ENCODE data around the gene ASB2. TPM values are rescaled to one million over a fixed set of nuclear protein-coding genes. Genes with fewer than 3 reads are reported as not detected.

ASB2 gene
- total and polyA plus RNA-seq, 2 of the 13 experiments (the other 11 are each of a cell fraction or from before 2014, with no cell fraction given): 0.82 to 4.1 TPM

DNA sequence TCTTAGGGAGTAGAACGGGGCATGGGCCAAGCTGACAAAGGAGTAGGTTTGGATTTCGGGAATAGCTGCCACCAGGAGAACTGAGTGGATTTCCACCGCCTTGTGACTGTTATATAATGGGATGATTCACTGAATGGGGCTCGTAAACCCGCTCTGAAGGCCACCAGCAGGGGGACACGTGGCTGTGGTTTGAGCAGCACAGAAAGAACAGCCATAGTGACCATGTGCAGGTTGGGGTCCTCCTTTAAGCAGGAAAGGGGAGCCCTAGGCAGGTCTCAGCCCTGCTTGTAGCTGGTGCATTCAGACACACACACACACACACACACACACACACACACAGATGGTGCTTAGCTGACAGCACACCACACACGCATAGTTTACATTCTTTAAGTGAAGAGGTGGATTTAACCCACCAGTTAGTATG lies 8.6 kb upstream of the ASB2 start (continued):
- TF ChIP-seq, protein P1, sequence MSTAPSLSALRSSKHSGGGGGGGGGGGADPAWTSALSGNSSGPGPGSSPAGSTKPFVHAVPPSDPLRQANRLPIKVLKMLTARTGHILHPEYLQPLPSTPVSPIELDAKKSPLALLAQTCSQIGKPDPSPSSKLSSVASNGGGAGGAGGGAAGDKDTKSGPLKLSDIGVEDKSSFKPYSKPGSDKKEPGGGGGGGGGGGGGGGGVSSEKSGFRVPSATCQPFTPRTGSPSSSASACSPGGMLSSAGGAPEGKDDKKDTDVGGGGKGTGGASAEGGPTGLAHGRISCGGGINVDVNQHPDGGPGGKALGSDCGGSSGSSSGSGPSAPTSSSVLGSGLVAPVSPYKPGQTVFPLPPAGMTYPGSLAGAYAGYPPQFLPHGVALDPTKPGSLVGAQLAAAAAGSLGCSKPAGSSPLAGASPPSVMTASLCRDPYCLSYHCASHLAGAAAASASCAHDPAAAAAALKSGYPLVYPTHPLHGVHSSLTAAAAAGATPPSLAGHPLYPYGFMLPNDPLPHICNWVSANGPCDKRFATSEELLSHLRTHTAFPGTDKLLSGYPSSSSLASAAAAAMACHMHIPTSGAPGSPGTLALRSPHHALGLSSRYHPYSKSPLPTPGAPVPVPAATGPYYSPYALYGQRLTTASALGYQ (CRISPR knock-in tag; IDR thresholded peaks at IDR 0.05): no peak
- TF ChIP-seq ZNF138 (CRISPR knock-in tag; IDR thresholded peaks at IDR 0.05; ENCODE audit: low read depth) (no peak), CHD4 (IDR thresholded peaks at IDR 0.05; ENCODE audit: borderline replicate concordance, low read length) (no peak), ZFX (CRISPR knock-in tag; IDR thresholded peaks at IDR 0.05; ENCODE audit: low read depth) (peak; percentile 31; the same call in 1 of the 2 replicates), ZNF530 (CRISPR knock-in tag; IDR thresholded peaks at IDR 0.05; ENCODE audit: low read depth) (no peak), FOXC1 (CRISPR knock-in tag; IDR thresholded peaks at IDR 0.05; ENCODE audit: borderline replicate concordance) (0 out of 2 replicates have a peak, but pooled peaks have one; percentile 39), GLI4 (CRISPR knock-in tag; IDR thresholded peaks at IDR 0.05; ENCODE audit: borderline replicate concordance) (0 out of 2 replicates have a peak, but pooled peaks have one; percentile 73), ZNF451 (CRISPR knock-in tag; IDR thresholded peaks at IDR 0.05) (0 out of 2 replicates have a peak, but pooled peaks have one; percentile 36), CCAR2 (optimal IDR thresholded peaks at IDR 0.05; ENCODE audit: low read depth, low read length) (no peak), SRF (IDR thresholded peaks at IDR 0.05; ENCODE audit: low read depth, low read length) (no peak), ZNF431 (CRISPR knock-in tag; IDR thresholded peaks at IDR 0.05; ENCODE audit: borderline replicate concordance, low read depth) (no peak)
- TF ChIP-seq, protein P2, sequence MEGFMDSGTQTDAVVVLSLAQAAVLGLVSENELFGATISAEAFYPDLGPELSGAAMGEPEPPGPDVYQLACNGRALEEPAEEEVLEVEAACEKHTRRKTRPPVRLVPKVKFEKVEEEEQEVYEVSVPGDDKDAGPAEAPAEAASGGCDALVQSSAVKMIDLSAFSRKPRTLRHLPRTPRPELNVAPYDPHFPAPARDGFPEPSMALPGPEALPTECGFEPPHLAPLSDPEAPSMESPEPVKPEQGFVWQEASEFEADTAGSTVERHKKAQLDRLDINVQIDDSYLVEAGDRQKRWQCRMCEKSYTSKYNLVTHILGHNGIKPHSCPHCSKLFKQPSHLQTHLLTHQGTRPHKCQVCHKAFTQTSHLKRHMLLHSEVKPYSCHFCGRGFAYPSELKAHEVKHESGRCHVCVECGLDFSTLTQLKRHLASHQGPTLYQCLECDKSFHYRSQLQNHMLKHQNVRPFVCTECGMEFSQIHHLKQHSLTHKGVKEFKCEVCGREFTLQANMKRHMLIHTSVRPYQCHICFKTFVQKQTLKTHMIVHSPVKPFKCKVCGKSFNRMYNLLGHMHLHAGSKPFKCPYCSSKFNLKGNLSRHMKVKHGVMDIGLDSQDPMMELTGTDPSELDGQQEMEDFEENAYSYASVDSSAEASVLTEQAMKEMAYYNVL (CRISPR knock-in tag; IDR thresholded peaks at IDR 0.05; ENCODE audit: borderline replicate concordance): no peak
- TF ChIP-seq, protein P3, sequence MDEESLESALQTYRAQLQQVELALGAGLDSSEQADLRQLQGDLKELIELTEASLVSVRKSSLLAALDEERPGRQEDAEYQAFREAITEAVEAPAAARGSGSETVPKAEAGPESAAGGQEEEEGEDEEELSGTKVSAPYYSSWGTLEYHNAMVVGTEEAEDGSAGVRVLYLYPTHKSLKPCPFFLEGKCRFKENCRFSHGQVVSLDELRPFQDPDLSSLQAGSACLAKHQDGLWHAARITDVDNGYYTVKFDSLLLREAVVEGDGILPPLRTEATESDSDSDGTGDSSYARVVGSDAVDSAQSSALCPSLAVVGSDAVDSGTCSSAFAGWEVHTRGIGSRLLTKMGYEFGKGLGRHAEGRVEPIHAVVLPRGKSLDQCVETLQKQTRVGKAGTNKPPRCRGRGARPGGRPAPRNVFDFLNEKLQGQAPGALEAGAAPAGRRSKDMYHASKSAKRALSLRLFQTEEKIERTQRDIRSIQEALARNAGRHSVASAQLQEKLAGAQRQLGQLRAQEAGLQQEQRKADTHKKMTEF (CRISPR knock-in tag; IDR thresholded peaks at IDR 0.05): 0 out of 2 replicates have a peak, but pooled peaks have one; percentile 32
- TF ChIP-seq, protein P4, sequence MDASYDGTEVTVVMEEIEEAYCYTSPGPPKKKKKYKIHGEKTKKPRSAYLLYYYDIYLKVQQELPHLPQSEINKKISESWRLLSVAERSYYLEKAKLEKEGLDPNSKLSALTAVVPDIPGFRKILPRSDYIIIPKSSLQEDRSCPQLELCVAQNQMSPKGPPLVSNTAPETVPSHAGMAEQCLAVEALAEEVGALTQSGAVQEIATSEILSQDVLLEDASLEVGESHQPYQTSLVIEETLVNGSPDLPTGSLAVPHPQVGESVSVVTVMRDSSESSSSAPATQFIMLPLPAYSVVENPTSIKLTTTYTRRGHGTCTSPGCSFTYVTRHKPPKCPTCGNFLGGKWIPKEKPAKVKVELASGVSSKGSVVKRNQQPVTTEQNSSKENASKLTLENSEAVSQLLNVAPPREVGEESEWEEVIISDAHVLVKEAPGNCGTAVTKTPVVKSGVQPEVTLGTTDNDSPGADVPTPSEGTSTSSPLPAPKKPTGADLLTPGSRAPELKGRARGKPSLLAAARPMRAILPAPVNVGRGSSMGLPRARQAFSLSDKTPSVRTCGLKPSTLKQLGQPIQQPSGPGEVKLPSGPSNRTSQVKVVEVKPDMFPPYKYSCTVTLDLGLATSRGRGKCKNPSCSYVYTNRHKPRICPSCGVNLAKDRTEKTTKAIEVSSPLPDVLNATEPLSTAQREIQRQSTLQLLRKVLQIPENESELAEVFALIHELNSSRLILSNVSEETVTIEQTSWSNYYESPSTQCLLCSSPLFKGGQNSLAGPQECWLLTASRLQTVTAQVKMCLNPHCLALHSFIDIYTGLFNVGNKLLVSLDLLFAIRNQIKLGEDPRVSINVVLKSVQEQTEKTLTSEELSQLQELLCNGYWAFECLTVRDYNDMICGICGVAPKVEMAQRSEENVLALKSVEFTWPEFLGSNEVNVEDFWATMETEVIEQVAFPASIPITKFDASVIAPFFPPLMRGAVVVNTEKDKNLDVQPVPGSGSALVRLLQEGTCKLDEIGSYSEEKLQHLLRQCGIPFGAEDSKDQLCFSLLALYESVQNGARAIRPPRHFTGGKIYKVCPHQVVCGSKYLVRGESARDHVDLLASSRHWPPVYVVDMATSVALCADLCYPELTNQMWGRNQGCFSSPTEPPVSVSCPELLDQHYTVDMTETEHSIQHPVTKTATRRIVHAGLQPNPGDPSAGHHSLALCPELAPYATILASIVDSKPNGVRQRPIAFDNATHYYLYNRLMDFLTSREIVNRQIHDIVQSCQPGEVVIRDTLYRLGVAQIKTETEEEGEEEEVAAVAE (CRISPR knock-in tag; IDR thresholded peaks at IDR 0.05; ENCODE audit: borderline replicate concordance): no peak
- TF ChIP-seq, protein P5, sequence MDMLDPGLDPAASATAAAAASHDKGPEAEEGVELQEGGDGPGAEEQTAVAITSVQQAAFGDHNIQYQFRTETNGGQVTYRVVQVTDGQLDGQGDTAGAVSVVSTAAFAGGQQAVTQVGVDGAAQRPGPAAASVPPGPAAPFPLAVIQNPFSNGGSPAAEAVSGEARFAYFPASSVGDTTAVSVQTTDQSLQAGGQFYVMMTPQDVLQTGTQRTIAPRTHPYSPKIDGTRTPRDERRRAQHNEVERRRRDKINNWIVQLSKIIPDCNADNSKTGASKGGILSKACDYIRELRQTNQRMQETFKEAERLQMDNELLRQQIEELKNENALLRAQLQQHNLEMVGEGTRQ (IDR thresholded peaks at IDR 0.05; ENCODE audit: low read depth, low read length): no peak; the same call in 1 of the 2 replicates
- TF ChIP-seq, protein P5 (CRISPR knock-in tag; IDR thresholded peaks at IDR 0.05; ENCODE audit: borderline replicate concordance): no peak; the same call in 1 of the 2 replicates
